Measurements from ENCODE around the gene GALNT18.
A peak's percentile ranks its signal among the peaks of the same experiment; 100 is the strongest.

Gene GALNT18

GRCh38 chr11:11349106-11349825, 272.5 kb downstream of the GALNT18 start:
- DNase-seq (ENCODE audit: low spot score), result no peak

DNA sequence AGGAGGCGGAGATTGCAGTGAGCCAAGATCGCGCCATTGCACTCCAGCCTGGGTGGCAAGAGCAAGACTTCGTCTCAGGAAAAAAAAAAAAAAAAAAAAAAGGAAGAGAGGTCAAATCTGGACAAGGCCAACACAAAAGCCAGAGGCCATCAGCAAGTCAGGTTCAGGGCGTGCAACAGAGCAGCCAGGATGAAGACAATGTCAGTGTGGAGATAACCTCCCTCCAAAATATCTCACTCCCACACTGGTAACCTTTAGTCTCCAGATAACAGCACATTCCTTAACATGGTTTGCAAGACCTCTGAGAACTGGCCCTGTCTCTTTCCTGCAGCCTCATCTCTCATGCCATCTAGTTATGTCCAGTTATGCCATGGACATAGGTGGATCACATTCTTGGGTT, 273.5 kb downstream of the GALNT18 start:
- no peak for DNase-seq (ENCODE audit: low spot score)

- no peak for DNase-seq (ENCODE audit: low spot score)
These were observed 274.2 kb downstream of the GALNT18 start for GRCh38 chr11:11347592-11347991.

DNA sequence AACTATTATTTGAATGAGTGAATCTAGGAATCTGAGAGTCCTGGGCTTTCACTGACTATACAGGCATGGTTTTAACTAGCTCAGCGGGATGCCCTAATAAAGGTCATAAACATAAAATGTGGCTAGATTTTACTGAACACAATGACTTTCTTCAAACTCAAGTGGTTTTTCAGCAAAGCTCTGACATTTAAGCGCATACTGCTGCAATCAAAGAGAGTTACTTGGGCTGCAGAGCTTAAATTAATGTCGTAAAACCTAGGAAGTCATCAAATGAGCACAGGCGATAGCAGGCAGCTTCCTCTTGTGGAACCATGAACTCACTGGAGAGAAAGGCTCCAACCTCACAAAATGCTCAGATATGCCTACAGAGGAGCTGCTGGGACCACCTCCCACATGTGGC, 275.5 kb downstream of the GALNT18 start:
- no peak for DNase-seq (ENCODE audit: low spot score)

- no peak for DNase-seq (ENCODE audit: low spot score)
These were observed 276.7 kb downstream of the GALNT18 start for GRCh38 chr11:11345099-11345498.

DNA sequence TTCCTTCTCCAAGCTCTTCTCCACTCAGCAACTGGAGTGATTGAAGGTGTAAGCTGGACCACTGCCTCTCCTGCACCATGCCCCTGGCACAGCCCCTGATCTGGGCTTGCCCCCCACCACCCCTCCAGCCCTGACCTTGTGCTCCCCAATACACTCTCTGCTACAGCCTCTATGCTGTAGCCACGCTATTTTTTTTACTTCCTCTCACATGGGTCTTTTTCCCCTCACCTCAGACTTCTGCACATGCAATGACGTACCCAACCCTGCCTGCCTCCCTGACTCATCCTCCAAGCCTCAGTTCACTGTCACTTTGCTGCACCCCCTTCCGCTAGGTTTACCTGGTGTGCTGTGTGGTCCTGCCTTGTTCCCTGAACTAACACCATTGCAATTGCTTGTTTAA, 277.8 kb downstream of the GALNT18 start:
- no peak for DNase-seq (ENCODE audit: low spot score)

DNA sequence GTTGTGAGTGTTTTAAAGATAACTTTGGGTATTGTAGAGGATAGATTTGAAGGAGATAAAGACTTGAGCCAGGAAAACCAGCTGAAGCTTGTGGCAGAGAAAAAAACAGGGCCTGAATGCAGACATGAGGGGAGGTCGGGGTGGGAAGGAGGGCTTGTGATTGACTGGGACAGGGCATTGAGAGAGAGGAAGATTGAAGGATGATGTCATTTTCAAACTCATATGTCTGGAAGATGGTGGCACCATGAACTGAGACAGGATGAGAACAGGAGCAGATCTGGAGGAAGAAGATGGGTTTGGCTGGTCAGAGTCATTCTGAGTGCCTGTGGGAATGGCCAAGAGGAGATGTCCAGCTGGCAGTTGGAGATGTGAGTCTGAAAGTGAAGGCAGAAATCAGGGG, 283.5 kb downstream of the GALNT18 start:
- no peak for DNase-seq (ENCODE audit: low spot score)

- no peak for DNase-seq (ENCODE audit: low spot score)
These were observed 285.1 kb downstream of the GALNT18 start for GRCh38 chr11:11336664-11337063.

DNA sequence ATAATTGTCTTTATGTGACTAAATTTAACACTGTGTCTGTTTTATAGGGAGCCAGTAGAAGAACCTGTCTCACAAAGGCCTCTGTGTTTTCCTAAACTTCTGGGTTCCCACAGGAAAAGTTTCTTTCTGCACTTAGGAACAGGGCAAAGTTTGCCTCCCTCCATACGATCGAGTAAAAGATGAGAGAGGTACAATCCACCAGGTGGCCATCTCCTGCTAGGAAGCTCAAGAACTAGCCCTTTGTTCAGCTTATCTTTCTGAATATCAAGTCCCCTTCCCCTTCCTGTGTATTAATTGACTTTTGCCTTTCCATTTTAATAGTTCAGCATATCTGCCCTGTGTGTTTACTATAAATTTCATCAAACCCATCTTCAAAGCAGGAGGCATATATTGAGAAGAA, 286.8 kb downstream of the GALNT18 start:
- no peak for DNase-seq (ENCODE audit: low spot score)

- DNase-seq (ENCODE audit: low spot score), result no peak
These were observed 287.2 kb downstream of the GALNT18 start for GRCh38 chr11:11334607-11335006.

- no peak for DNase-seq (ENCODE audit: low spot score)
These were observed 289.6 kb downstream of the GALNT18 start for GRCh38 chr11:11332141-11332710.

GRCh38 chr11:11329062-11329806, 292.6 kb downstream of the GALNT18 start:
- DNase-seq (ENCODE audit: low spot score), result no peak

DNA sequence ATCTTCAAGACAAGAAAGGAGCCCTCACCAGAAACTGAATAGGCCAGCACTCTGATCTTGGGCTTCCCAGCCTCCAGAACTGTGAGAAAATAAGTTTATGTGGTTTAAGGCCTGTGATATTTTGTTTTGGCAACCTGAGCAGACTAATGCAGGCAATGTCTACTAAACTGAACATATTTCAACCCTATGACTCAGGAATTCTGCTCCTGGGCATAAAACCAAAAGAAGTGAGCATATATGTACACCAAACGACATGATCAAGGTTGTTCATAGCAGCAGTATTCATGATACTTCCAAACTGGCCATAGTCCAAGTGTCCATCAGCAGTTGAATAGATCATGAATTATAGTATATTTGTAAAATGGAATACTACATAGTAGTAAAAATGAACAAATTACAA, 297.7 kb downstream of the GALNT18 start:
- DNase-seq (ENCODE audit: low spot score), result no peak

- DNase-seq (ENCODE audit: low spot score), result no peak
These were observed 299.7 kb downstream of the GALNT18 start for GRCh38 chr11:11322101-11322500.

DNA sequence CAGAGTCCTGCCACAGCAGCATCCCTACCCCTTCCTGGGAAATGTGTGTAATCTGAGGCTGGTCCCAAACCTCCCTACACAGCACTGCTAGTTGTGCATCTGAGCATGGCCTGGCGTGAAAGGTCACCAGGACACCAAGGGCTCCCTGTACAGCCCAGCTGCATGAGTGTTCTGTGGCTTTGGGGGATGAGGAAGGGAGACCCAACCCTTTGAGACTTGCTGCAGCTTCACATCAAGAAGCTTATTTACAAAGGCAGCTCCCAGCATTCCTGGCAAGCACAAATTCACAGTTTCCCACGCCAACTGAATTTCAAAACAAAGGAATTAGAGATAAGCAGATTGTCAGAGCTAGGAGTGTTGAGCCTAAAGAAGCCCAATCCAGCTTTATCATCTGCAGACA, 301.0 kb downstream of the GALNT18 start:
- DNase-seq (ENCODE audit: low spot score), result no peak

DNA sequence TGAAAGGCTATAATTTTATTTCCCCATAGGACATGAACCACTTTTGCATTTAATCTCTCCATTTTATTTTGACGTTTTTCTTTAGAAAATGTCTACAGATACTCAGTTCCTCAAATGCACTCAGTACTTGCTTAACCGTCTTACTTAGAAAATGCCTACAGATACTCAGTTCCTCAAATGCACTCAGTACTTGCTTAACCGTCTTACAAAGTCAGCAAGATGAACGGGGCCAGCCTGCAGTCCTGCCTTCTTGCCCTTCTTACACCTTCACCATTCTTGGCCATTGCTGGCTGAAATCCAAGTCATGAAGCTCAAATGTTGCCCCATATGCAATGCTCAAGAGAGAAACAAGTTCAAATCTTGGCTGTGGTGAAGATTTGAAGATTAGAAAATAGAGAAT, 302.8 kb downstream of the GALNT18 start:
- DNase-seq (ENCODE audit: low spot score), result no peak

GRCh38 chr11:11318461-11318860, 303.3 kb downstream of the GALNT18 start:
- DNase-seq (ENCODE audit: low spot score), result no peak

GRCh38 chr11:11316651-11317230, 305.1 kb downstream of the GALNT18 start:
- DNase-seq (ENCODE audit: low spot score), result no peak

GRCh38 chr11:11313902-11314692, 307.7 kb downstream of the GALNT18 start:
- no peak for DNase-seq (ENCODE audit: low spot score)

DNA sequence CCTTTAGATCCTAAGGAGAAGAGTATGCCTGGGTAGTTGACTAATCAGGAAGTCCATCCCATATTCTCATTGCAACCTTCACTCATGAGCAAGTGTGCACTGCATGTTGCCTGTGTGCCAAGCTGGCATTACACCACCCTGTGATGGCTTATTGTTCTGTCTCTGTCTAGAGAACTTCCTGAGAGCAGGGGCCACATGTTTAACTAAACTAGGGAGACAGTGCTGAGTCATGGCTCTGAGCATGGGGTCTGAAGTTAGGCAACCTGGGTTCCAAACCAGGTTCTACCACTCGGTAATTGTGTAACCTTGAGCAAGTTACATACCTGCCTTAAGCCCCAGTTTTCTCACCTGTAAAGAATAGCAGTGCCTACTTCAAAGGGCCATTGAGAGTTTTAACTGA, 308.4 kb downstream of the GALNT18 start:
- DNase-seq (ENCODE audit: low spot score), result peak; percentile 80

DNA sequence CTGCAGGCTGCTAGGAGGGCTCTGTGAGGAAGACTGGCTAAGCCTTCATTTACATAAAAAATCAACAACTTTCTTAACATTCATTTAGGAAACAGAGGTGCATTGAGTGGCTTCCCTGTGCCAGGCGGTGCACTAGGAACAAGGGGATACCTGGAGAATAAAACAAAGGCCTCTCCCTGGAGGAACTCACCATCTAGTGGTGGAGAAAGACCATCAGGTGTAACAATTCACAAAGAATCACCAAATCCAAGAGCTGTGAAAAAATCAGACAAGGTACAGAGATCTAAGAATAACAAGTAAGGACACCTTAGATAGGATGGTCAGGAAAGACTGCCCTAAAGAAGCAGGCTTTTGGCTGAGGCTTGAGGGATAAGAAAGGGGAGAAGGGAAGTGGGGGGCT, 309.1 kb downstream of the GALNT18 start:
- DNase-seq (ENCODE audit: low spot score), result no peak

DNA sequence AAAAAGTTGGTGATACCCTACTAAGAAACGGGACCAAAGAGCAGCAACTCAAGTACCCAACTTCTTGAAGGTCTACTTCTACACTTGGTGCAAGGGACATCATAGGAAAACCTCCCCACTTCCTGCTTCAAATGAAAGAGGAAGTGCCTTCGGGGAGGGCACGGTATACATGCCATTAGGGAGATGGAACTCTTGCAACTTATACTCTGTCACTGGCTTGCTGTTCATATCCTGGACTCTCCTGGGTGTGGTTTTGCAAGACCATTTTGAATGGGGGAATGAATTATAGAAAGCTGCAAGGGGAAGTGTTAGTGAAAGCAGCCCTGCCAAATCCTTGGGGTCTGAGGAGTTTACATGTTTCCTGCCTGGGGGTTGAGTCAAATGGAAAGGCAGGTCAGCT, 310.6 kb downstream of the GALNT18 start:
- DNase-seq (ENCODE audit: low spot score), result no peak

Data from kidney capillary endothelial cell (primary cell).